ENCODE measurements around the gene ORAI1. TPM values are rescaled to one million over a fixed set of nuclear protein-coding genes. Genes with fewer than 3 reads are reported as not detected.
"Not testable (repeated sequence)": the region's sequence is repeated elsewhere in the genome, so short reads cannot be mapped to it uniquely, and the experiment has no call there.

Gene ORAI1
- total RNA-seq, 3 donors from 2014 or later = 8.2 to 17.6 (median 13.6) TPM

DNA sequence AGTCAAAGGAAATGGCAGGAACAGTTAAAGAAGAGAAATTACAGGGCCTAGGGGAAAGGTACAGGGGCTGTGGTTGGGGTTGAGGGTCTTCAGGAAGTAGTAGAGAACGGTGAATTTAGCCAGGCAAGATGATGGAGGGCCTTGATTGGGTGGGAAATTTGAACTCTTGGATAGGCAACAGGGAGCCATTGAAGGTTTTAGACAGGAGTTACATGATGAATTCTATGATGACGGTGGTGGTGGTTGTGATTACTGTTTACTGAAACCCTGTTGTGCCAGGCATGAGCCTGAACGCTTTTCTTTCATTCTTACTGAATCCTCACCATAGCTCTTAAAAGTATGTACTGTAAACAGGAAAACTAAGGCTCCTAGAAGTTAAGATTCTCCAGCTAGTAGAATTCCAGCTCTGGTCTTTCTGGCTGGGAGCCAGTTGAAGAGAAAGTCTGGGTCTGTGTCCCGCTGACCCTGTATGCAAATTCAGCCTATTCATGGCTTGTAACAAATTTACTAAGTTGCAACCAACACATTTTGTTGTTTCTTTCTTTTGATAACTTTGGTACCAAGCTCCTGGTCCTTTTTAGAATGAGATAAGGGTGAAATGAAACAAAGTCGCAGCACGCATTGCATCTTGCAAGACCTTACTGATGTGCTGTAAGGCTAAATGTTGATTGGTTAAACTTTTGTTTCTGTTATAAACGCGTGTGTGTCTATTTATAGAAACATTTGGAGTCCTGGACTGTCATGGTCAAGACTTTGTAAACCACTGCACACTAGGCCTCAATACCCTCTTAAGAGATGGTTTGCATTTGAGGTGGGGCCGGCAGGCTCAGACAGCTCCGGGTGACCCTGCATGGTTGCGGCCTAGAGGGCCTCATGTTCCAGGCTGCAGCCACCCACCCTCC lies 6.0 kb downstream of the ORAI1 start:
- peaks cover 39% of the 10 kb centered on the region for H3K4me1 ChIP-seq (ENCODE audit: low read depth)
- TF ChIP-seq, protein P1, sequence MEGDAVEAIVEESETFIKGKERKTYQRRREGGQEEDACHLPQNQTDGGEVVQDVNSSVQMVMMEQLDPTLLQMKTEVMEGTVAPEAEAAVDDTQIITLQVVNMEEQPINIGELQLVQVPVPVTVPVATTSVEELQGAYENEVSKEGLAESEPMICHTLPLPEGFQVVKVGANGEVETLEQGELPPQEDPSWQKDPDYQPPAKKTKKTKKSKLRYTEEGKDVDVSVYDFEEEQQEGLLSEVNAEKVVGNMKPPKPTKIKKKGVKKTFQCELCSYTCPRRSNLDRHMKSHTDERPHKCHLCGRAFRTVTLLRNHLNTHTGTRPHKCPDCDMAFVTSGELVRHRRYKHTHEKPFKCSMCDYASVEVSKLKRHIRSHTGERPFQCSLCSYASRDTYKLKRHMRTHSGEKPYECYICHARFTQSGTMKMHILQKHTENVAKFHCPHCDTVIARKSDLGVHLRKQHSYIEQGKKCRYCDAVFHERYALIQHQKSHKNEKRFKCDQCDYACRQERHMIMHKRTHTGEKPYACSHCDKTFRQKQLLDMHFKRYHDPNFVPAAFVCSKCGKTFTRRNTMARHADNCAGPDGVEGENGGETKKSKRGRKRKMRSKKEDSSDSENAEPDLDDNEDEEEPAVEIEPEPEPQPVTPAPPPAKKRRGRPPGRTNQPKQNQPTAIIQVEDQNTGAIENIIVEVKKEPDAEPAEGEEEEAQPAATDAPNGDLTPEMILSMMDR (IDR thresholded peaks at IDR 0.05) = no peak
- no peaks in the 10 kb centered on the region for H3K9me3 ChIP-seq
- H3K36me3 ChIP-seq (ENCODE audit: low read depth) = no peaks in the 10 kb centered on the region
- intact Hi-C loops (cut with DNase I, micrococcal nuclease) = no loop called here
- no peak for ATAC-seq
- H3K4me3 ChIP-seq = no peak overlapping the region
- DNase-seq = no peak

DNA sequence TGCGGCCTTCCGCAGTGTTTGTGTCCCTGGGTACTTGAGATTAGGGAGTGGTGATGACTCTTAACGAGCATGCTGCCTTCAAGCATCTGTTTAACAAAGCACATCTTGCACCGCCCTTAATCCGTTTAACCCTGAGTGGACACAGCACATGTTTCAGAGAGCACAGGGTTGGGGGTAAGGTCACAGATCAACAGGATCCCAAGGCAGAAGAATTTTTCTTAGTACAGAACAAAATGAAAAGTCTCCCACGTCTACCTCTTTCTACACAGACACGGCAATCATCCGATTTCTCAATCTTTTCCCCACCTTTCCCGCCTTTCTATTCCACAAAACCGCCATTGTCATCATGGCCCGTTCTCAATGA lies 7.5 kb downstream of the ORAI1 start:
- H3K36me3 ChIP-seq (ENCODE audit: low read depth); H3K9me3 ChIP-seq; ATAC-seq; intact Hi-C loops (cut with DNase I, micrococcal nuclease); DNase-seq; H3K4me3 ChIP-seq: not testable (repeated sequence)
- peaks cover 28% of the 10 kb centered on the region for H3K4me1 ChIP-seq (ENCODE audit: low read depth)

DNA sequence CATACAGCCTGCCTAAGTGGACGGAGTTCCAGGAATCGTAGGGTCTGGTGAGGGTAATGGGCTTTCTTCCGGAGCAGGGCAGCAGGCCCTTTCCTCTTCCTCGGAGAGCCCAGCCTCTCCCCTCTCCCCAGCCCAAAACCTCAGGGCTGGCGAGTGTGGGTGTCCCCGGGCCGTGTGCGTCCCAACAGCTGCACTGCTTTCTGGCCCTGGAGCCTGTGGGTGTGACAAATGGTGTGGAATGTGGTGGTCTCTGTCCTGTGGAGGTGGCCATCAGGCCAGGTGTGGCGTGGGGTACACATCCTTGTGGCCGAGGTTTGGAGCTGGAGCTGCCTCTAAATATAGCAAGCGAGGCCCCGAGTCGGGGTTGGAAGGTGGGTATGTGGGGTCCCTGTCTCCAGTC lies 8.5 kb downstream of the ORAI1 start:
- no peaks in the 10 kb centered on the region for H3K36me3 ChIP-seq (ENCODE audit: low read depth)
- intact Hi-C loops (cut with DNase I, micrococcal nuclease) = no loop called here

DNA sequence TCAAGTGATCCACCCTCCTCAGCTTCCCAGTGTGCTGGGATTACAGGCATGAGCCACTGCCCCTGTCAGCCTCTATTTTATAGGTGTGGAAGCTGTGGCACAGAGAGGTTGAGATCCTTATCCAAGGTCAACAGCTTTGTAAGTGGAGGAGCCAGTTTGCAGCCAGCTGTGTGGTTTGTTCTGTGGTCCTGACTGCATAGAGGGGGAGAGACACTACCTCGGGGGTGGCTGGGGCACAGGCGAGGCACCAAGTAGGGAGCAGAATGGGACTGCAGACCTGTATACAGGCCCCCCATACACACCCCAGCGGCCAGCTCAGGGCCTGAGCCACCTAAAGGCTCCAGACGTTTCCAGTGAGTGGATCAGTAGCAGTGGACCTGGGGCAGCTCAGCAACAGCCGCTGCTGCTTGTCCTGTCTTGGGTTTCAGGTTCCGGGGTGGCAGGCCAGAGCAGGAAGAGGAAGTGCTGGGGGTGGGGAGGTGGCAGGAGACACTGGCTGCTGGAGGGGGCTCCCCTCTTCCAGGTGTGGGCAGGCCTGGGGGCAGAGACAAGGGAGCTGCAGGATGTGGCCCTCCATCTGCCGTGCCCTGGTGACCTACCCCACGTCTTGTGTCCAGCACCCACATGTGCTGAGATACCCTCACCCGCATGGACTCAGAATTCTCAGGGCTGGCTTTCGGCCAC lies 11.0 kb downstream of the ORAI1 start:
- DNase-seq (peak; percentile 33 to 86 (median 59)), ATAC-seq (peak; percentile 80)
- intact Hi-C loops (cut with DNase I, micrococcal nuclease) = no loop called here
- H3K9me3 ChIP-seq = no peaks in the 10 kb centered on the region
- peaks cover 9% of the 10 kb centered on the region for H3K4me1 ChIP-seq (ENCODE audit: low read depth)
- no peak overlapping the region for H3K4me3 ChIP-seq
- no peaks in the 10 kb centered on the region for H3K36me3 ChIP-seq (ENCODE audit: low read depth)
- TF ChIP-seq, protein P1 (IDR thresholded peaks at IDR 0.05) = no peak

More for the DNA sequence above, 8.5 kb downstream of the ORAI1 start:
- no peak for DNase-seq
- TF ChIP-seq, protein P1 (IDR thresholded peaks at IDR 0.05) = no peak
- peaks cover 20% of the 10 kb centered on the region for H3K4me1 ChIP-seq (ENCODE audit: low read depth)
- no peak overlapping the region for H3K4me3 ChIP-seq
- ATAC-seq = no peak
- H3K9me3 ChIP-seq = no peaks in the 10 kb centered on the region

DNA sequence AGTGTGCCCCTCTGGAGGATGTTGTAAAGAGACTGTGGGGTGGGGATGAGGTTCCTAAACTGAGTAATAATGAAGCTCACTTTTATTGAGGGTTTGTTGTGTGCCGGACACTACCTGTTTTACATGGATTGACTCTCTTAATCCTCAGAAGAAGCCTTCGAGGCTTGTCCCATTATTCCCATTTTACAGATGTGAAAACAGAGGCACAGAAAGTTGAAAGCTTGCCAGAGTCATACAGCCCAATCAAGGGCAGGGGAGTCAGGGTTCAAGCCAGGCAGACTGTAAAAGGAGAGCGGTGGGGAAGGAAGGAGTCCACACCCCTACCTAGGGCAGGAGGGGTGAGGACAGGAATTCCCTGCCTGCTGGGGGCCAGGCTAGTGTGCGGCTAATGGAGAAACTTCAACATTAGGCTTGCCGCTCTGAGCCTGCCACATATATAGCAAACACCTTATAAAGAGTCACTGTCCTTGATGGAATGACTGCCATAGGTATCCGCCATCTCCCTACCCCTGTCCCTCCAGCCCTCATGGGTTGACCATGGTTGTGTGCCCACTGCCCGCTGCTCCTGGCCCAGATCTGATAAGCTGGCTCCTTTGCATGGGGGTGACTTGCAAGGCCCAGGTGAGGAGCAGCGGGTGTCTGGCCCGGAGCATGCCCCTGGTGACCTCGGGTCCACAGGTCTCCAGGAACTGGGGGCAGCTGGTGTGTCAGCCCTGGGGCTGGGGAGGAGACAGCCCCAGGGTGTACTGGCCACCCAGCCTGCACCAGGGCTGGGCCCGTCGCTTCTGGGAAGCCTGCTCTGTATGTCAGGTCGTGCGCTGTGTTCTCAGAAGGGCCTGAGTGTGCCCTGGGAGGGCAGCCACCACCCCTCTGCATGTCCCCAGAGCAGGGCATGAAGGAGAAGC lies 12.2 kb downstream of the ORAI1 start:
- no peak for ATAC-seq
- intact Hi-C loops (cut with DNase I, micrococcal nuclease) = no loop called here
- Histone ChIP-seq H3K4me1 (ENCODE audit: low read depth) (no peaks in the 10 kb centered on the region), H3K4me3 (no peak overlapping the region), H3K9me3 (no peaks in the 10 kb centered on the region), H3K36me3 (ENCODE audit: low read depth) (no peaks in the 10 kb centered on the region)
- DNase-seq = no peak
- TF ChIP-seq, protein P1 (IDR thresholded peaks at IDR 0.05) = no peak
